KG1 (cell line): ENCODE measurements around the gene RRP9.
"Not testable (repeated sequence)": the region's sequence is repeated elsewhere in the genome, so short reads cannot be mapped to it uniquely, and the experiment has no call there.

Source experiments
- DNase-seq: peaks from one replicate; lab custom pipeline; 2025; lab: John Stamatoyannopoulos, UW

RRP9 gene

DNA sequence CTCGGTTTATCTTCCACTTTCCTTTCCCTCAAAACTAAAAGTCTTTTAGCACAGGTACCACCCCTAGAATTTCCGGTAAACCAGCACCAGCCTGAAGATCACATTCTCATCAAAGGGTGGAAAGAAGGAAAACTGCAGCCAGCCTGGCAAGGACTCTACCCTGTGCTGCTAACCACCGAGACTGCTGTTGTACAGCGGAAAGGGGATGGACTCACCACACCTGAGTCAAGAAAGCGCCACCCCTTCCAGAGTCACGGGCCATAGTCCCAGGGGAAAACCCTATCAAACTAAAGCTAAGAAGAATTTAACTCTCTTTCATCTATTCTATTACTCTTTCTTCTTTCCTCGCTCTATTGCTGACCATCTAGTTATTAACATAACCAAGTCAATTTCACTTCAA lies 41.7 kb downstream of the RRP9 start:
- not testable (repeated sequence) for DNase-seq

- no peak for DNase-seq
These were observed 44.3 kb downstream of the RRP9 start for GRCh38 chr3:51897391-51897790.

GRCh38 chr3:51896607-51897305 lies 44.9 kb downstream of the RRP9 start:
- DNase-seq = no peak

- DNase-seq = no peak
These were observed 46.8 kb downstream of the RRP9 start for GRCh38 chr3:51894939-51895338.

GRCh38 chr3:51894391-51894790 lies 47.3 kb downstream of the RRP9 start:
- DNase-seq = no peak

DNA sequence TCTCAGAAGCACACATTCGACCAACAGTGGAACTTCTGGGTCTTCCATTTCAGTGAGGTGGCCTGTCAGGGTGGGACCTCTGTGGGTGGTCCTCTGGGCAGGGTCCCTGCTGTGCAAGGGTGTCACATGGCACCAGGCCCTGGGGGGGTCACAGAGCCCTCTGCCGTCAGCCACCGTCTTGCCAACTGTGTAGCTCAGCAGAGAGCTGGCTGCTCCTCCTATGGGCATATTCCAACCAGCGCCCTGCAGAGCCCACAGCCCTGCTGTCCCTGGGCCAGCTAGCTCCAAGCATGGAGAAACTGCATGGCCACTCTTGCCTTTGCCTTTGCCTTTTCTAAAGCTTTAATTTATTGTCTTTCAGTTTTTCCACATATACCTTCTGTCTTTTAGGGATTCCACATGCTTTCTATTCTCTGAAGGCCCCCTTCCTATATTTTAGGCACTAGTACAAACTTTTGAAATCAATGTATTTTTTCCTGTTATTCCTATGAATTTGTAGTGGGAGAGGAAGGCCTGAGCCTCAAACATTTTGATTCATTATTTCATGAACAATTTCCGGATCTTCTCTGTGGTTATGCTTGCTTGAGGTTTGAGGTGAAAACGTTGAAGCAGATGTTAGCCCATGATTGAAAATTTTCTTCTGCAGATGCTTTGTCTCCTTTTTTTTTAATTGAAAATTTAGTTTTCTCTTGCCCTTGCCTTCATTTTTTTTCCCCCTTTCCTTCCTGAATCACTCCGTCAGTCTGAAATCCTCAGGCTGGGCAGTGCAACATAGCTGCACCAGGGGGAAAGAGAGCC lies 50.3 kb downstream of the RRP9 start:
- no peak for DNase-seq

GRCh38 chr3:51888463-51889105 lies 53.1 kb downstream of the RRP9 start:
- no peak for DNase-seq

- no peak for DNase-seq
These were observed 54.1 kb downstream of the RRP9 start for GRCh38 chr3:51887620-51888019.

DNA sequence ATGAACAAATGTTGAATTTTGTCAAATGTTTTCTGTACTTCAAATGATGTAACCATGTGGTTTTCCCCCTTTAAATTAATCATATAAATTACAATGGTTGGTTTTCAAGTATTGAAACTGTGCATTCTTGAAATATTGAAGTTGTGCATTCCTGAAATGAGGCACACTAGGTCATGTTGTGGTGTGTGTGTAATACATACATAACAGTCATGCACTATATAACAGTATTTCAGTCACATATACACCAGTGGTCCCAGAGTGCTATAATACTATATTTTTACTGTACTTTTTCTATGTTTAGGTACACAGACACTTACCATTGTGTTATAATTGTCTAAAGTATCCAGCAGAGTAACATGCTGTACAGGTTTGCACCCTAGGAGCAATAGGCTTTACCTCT lies 55.3 kb downstream of the RRP9 start:
- DNase-seq = no peak
